K562 (cell line): Measurements from ENCODE around the gene DISC1. TPM values are rescaled to one million over a fixed set of nuclear protein-coding genes. Genes with fewer than 3 reads are reported as not detected.

Experiments used
- ATAC-seq: fragments of 200-7000 bp; cut with Tn5 transposase; 3 replicates; pipeline ENCODE4 v1.9.1; 2020; ENCODE audit warnings: moderate library complexity
- BruUV-seq: library from RNA; stranded (reverse); fragments of 400-500 nt; replicated peaks from 2 replicates; lab custom pipeline; 2021; lab: Mats Ljungman, UMichigan
- CTCF ChIA-PET: fragments of 300-600 bp; formaldehyde crosslinking; extraction: SDS; loops from one replicate; lab custom pipeline; 2021; ENCODE audit warnings: low intra/inter-chr PET ratio; lab: Yijun Ruan, JAX
- POLR2A ChIA-PET: fragments of 300-600, 350-650 bp; sonication (Branson Sonifier 250); formaldehyde crosslinking; extraction: SDS; loops from one replicate; lab custom pipeline; 2021; ENCODE audit warnings: antibody characterized with exemption, inconsistent platforms; lab: Yijun Ruan, JAX
- DNase-seq, 4 experiments: peaks; one replicate each; pipeline versions ENCODE4 v3.0.0 to v3.0.0-alpha.2; 2011 to 2018; ENCODE audit warnings: low spot score in 3 of 4, mixed read lengths in 3 of 4; ENCODE audit errors: extremely low read depth in 1 of 4
- FAIRE-seq: peaks from 2 replicates; lab custom pipeline; 2011; peaks lifted over from hg19 to GRCh38; lab: Jason Lieb, UNC
- H2AFZ ChIP-seq: 2 replicates; pipeline ENCODE4 v1.6.0; 2011; ENCODE audit warnings: low read depth, low read length, control low read depth, inconsistent platforms
- H3K27ac ChIP-seq: fragments of 200-600 bp; 3 replicates; pipeline ENCODE4 v1.8.0; 2011; ENCODE audit warnings: low read depth, mild to moderate bottlenecking, control low read depth, inconsistent platforms, low read length, moderate library complexity, mixed read lengths; ENCODE audit errors: extremely low read depth
- H3K27me3 ChIP-seq, 2 experiments: fragments of 300-600 bp in 1 of 2; 2 replicates in 1 of 2; 3 replicates in 1 of 2; pipeline versions ENCODE4 v1.6.0 to v1.8.0; 2011; ENCODE audit warnings: inconsistent platforms in 2 of 2, low read length in 2 of 2, mild to moderate bottlenecking in 1 of 2, mixed read lengths in 1 of 2, moderate library complexity in 1 of 2; ENCODE audit not compliant: control insufficient read depth in 2 of 2, insufficient read depth in 2 of 2
- H3K36me3 ChIP-seq: fragments of 300-600 bp; 3 replicates; pipeline ENCODE4 v1.8.0; 2011; ENCODE audit warnings: mild to moderate bottlenecking, low read length, inconsistent platforms; ENCODE audit not compliant: control insufficient read depth, insufficient read depth
- H3K4me1 ChIP-seq, 2 experiments: fragments of 200-600 bp in 1 of 2; replicated peaks in 1 of 2; 2 replicates in 1 of 2; 3 replicates in 1 of 2; pipeline versions ENCODE4 v1.5.1 to v1.8.0; 2011; ENCODE audit warnings: inconsistent platforms in 2 of 2, low read length in 2 of 2, mild to moderate bottlenecking in 1 of 2, mixed read lengths in 1 of 2, moderate library complexity in 1 of 2; ENCODE audit not compliant: control insufficient read depth in 2 of 2, insufficient read depth in 2 of 2
- H3K4me2 ChIP-seq: 2 replicates; pipeline ENCODE4 v1.6.1; 2011; ENCODE audit warnings: low read length, control low read depth, inconsistent platforms, mixed read lengths; ENCODE audit not compliant: insufficient read depth
- H3K4me3 ChIP-seq: fragments of 200-600 bp; sonication (generic), shearing (Covaris generic); 2 replicates; pipeline ENCODE4 v1.5.1; 2016; ENCODE audit warnings: control low read depth, inconsistent platforms
- H3K79me2 ChIP-seq: fragments of 200-600 bp; 3 replicates; pipeline ENCODE4 v1.8.0; 2011; ENCODE audit warnings: low read length, inconsistent platforms; ENCODE audit not compliant: control insufficient read depth, insufficient read depth
- H3K9ac ChIP-seq, 2 experiments: 2 replicates each; pipeline versions ENCODE4 v1.6.0 to v1.6.1; 2011; ENCODE audit warnings: low read depth in 2 of 2, low read length in 2 of 2, control low read depth in 1 of 2, inconsistent platforms in 1 of 2, mild to moderate bottlenecking in 1 of 2, mixed read lengths in 1 of 2; ENCODE audit not compliant: insufficient read depth in 1 of 2
- H3K9me1 ChIP-seq: one replicate; pipeline ENCODE4 v1.6.0; 2011; ENCODE audit warnings: inconsistent platforms, mild to moderate bottlenecking, low read length, moderate library complexity; ENCODE audit not compliant: control insufficient read depth, insufficient read depth
- H3K9me3 ChIP-seq: replicated peaks from 2 replicates; pipeline ENCODE4 v1.5.1; 2011; ENCODE audit warnings: low read depth, low read length, inconsistent platforms; ENCODE audit not compliant: control insufficient read depth, insufficient read depth
- H4K20me1 ChIP-seq: replicated peaks from 2 replicates; pipeline ENCODE4 v1.6.1; 2011; ENCODE audit warnings: low read length, inconsistent platforms, mixed read lengths; ENCODE audit not compliant: control insufficient read depth, insufficient read depth
- ATF1 ChIP-seq, 2 experiments: fragments of 450-650 bp in 1 of 2; IDR thresholded peaks; 2 replicates each; pipeline ENCODE4 v1.6.1; 2016; ENCODE audit warnings: missing compliant biosample characterization in 1 of 2, missing genetic modification characterization in 1 of 2
- CBX1 ChIP-seq: sonication (generic); IDR thresholded peaks from 2 replicates; pipeline ENCODE4 v1.6.1; 2016; ENCODE audit warnings: antibody characterized with exemption, low read depth, mild to moderate bottlenecking
- CBX3 ChIP-seq, 2 experiments: IDR thresholded peaks; 1 replicate in 1 of 2; 2 replicates in 1 of 2; pipeline ENCODE4 v1.6.1; 2012; ENCODE audit warnings: inconsistent platforms in 2 of 2, low read length in 2 of 2, borderline replicate concordance in 1 of 2, control low read depth in 1 of 2
- CBX5 ChIP-seq: IDR thresholded peaks from 2 replicates; pipeline ENCODE4 v1.6.1; 2014; ENCODE audit warnings: low read depth, borderline replicate concordance
- CREM ChIP-seq: IDR thresholded peaks from 2 replicates; pipeline ENCODE4 v1.6.1; 2014; ENCODE audit warnings: antibody characterized with exemption, low read depth
- RAD21 ChIP-seq, 2 experiments: fragments of 250-450 bp in 1 of 2; fragments of 450-650 bp in 1 of 2; sonication (Bioruptor Pico) in 1 of 2; formaldehyde crosslinking in 1 of 2; IDR thresholded peaks in 1 of 2; conservative IDR thresholded peaks in 1 of 2; 2 replicates each; pipeline versions ENCODE4 v1.4.0 to v1.8.0; 2020 to 2022; ENCODE audit warnings: mild to moderate bottlenecking in 2 of 2, moderate library complexity in 1 of 2
- SMC3 ChIP-seq: conservative IDR thresholded peaks from 2 replicates; pipeline ENCODE4 v1.6.1; 2011; ENCODE audit warnings: low read depth, low read length, improper control_type of control experiment; ENCODE audit not compliant: insufficient read depth
- TEAD2 ChIP-seq: fragments of 450-650 bp; IDR thresholded peaks from 2 replicates; pipeline ENCODE4 v1.6.1; 2016; ENCODE audit warnings: missing genetic modification characterization, control low read depth, missing compliant biosample characterization
- TRIM28 ChIP-seq: fragments of 450-650 bp; IDR thresholded peaks from 2 replicates; pipeline ENCODE4 v1.6.1; 2017
- ZNF24 ChIP-seq: fragments of 450-650 bp; IDR thresholded peaks from 2 replicates; pipeline ENCODE4 v1.6.1; 2016
- ZNF449 ChIP-seq: fragments of 250-450 bp; sonication (Bioruptor Pico); IDR thresholded peaks from 2 replicates; pipeline ENCODE4 v1.8.0; 2022; ENCODE audit warnings: moderate library complexity, mild to moderate bottlenecking, inconsistent platforms
- ZNF583 ChIP-seq: fragments of 250-450 bp; sonication (Bioruptor Pico); IDR thresholded peaks from 2 replicates; pipeline ENCODE4 v1.4.0; 2020
- ZNF592 ChIP-seq: fragments of 450-650 bp; IDR thresholded peaks from 2 replicates; pipeline ENCODE4 v1.6.1; 2017; ENCODE audit warnings: antibody characterized with exemption, mild to moderate bottlenecking
- ZNF644 ChIP-seq: fragments of 200-800 bp; sonication (Bioruptor generic); IDR thresholded peaks from 2 replicates; pipeline ENCODE4 v1.6.1; 2016; ENCODE audit warnings: low read depth, missing genetic modification characterization, missing compliant biosample characterization
- WGBS: fragments of 100-300 bp; shearing (Covaris generic); methylation state at CpG from one replicate; pipeline ENCODE4 v1.1.6; 2016; ENCODE audit warnings: low coverage, mixed read lengths; ENCODE audit not compliant: insufficient coverage; ENCODE audit errors: missing lambda C conversion rate; 5-methylcytosine and 5-hydroxymethylcytosine counted together
- in situ Hi-C: fragments of 300-500 bp; cut with MboI; formaldehyde crosslinking; loops from 4 replicates; pipeline ENCODE4 v1.15.0; 2018; ENCODE audit warnings: inconsistent platforms, mixed read lengths
- intact Hi-C: fragments of 100-400 bp; cut with micrococcal nuclease; formaldehyde crosslinking; loops from 2 replicates; pipeline ENCODE4 v1.14.2; 2022
- polyA plus RNA-seq, 8 experiments: library from polyadenylated mRNA; depleted of rRNA in 4 of 8; stranded (reverse) in 5 of 8; unstranded in 3 of 8; fragments of >200 nt; fragmentation: Nextera tagmentation in 2 of 8; fragmentation: Illumina TruSeq in 1 of 8; extraction: Ambion mirVana in 2 of 8; extraction: Trizol in 1 of 8; gene quantifications; 2 replicates each; pipeline versions ENCODE4 v1.2.1 to v1.2.3, GENCODE V29; 2011 to 2014; ENCODE audit warnings: inconsistent platforms in 1 of 8, missing spikeins in 1 of 8
- total RNA-seq, 7 experiments: library from RNA; depleted of rRNA in 6 of 7; stranded (reverse); fragments of >200 nt in 6 of 7; fragmentation: Illumina TruSeq in 2 of 7; extraction: Trizol in 2 of 7; gene quantifications; 2 replicates each; pipeline versions ENCODE4 v1.2.1 to v1.2.3, GENCODE V29; 2011 to 2021; ENCODE audit warnings: low replicate concordance in 1 of 7

DISC1 gene
- total and polyA plus RNA-seq, 9 of the 15 experiments (the other 6 are each of a cell fraction or from before 2014, with no cell fraction given), result 0.01 to 0.11 (median 0.08) TPM; not detected in 1

GRCh38 chr1:231931846-231932454 is 305.4 kb downstream of the DISC1 start:
- ATAC-seq (peak; percentile 86), FAIRE-seq (peak; percentile 85), DNase-seq (peak; percentile 57 to 79 (median 70))
- in situ Hi-C loops (no loop called here), intact Hi-C loops (no loop called here)
- Histone ChIP-seq H2AFZ (no peak overlapping the region), H3K9ac (no peak overlapping the region), H3K9me1 (no peaks in the 10 kb centered on the region), H4K20me1 (no peaks in the 10 kb centered on the region), H3K4me2 (no peak overlapping the region), H3K27me3 (no peaks in the 10 kb centered on the region), H3K4me3 (no peak overlapping the region), H3K79me2 (no peaks in the 10 kb centered on the region), H3K4me1 (no peaks in the 10 kb centered on the region), H3K9me3 (no peaks in the 10 kb centered on the region; the same call in 1 of the 2 replicates), H3K27ac (no peak overlapping the region), H3K36me3 (no peaks in the 10 kb centered on the region)
- POLR2A ChIA-PET, result interaction anchor here (0.7 kb wide), 1 partner anchor 11 kb away, joined by 3 read pairs; no protein-coding TSS in a partner anchor
- no TSS peak for BruUV-seq
- CTCF ChIA-PET, result no interaction called here
- 1% methylated on average over 4 of the region's 4 CpGs for WGBS
- TF ChIP-seq ZNF583 (0 out of 2 replicates have a peak, but pooled peaks have one; percentile 7), CBX3 (IDR thresholded peaks at IDR 0.05; ENCODE audit: borderline replicate concordance in 1 of 2, low read length in 2 of 2) (peak in 1 of 2 experiments; percentile 91; a peak in 2 of 3 replicates), TEAD2 (tag) (no peak), ZNF24 (0 out of 2 replicates have a peak, but pooled peaks have one; percentile 13), CBX5 (peak; percentile 82), ZNF592 (no peak), RAD21 (CRISPR knock-in tag; conservative IDR thresholded peaks at IDR 0.05 in 1 of 2, IDR thresholded peaks at IDR 0.05 in 1 of 2) (peak in 1 of 2 experiments; percentile 48; a peak in 2 of 4 replicates), CREM (peak; percentile 55), TRIM28 (peak; percentile 52; the same call in 1 of the 2 replicates), ZNF449 (CRISPR knock-in tag) (0 out of 2 replicates have a peak, but pooled peaks have one; percentile 20), SMC3 (0 out of 2 replicates have a peak, but pooled peaks have one; percentile 13), CBX1 (peak; percentile 78; the same call in 1 of the 2 replicates), ZNF644 (tag) (no peak), ATF1 (CRISPR knock-in tag; IDR thresholded peaks at IDR 0.05) (no peak), ATF1 (tag; IDR thresholded peaks at IDR 0.05) (peak; percentile 19; the same call in 1 of the 2 replicates)
